Activated T-cell treated with anti-CD3 and anti-CD28 coated beads, Interleukin-2, amount 50 U/mL, for 24 hours (primary cell): Measurements from ENCODE around the gene NFS1.
"Not testable (repeated sequence)": the region's sequence is repeated elsewhere in the genome, so short reads cannot be mapped to it uniquely, and the experiment has no call there.

Experiments used
- DNase-seq: peaks from one replicate; pipeline ENCODE4 v3.0.0-alpha.2; 2020
- H3K27ac Mint-ChIP-seq: 2 replicates; pipeline ENCODE4 v1.8.0; 2020; ENCODE audit warnings: mild to moderate bottlenecking, mixed read lengths
- H3K27me3 Mint-ChIP-seq: 2 replicates; pipeline ENCODE4 v1.8.0; 2020; ENCODE audit warnings: mixed read lengths
- H3K36me3 Mint-ChIP-seq: 2 replicates; pipeline ENCODE4 v1.8.0; 2020; ENCODE audit warnings: low read depth, mixed read lengths
- H3K4me1 Mint-ChIP-seq: 2 replicates; pipeline ENCODE4 v1.8.0; 2020; ENCODE audit warnings: low read depth, mixed read lengths
- H3K4me3 Mint-ChIP-seq: 2 replicates; pipeline ENCODE4 v1.8.0; 2020; ENCODE audit warnings: mild to moderate bottlenecking, moderate library complexity, mixed read lengths
- H3K9me3 Mint-ChIP-seq: 2 replicates; pipeline ENCODE4 v1.8.0; 2020; ENCODE audit warnings: mixed read lengths

NFS1 gene

GRCh38 chr20:35720165-35721123 lies 21.3 kb upstream of the NFS1 start:
- peaks cover 71% of the 10 kb centered on the region for H3K4me1 Mint-ChIP-seq
- no peaks in the 10 kb centered on the region for H3K27me3 Mint-ChIP-seq
- no peak overlapping the region for H3K4me3 Mint-ChIP-seq
- peaks cover 98% of the 10 kb centered on the region for H3K36me3 Mint-ChIP-seq
- H3K27ac Mint-ChIP-seq: peak overlapping the region; percentile 66
- peak; percentile 25 for DNase-seq
- H3K9me3 Mint-ChIP-seq: no peaks in the 10 kb centered on the region

GRCh38 chr20:35719717-35720116 lies 20.6 kb upstream of the NFS1 start:
- no peak for DNase-seq
- Mint-ChIP-seq H3K27me3 (no peaks in the 10 kb centered on the region), H3K4me1 (peaks cover 71% of the 10 kb centered on the region), H3K27ac (peak overlapping the region; percentile 57), H3K36me3 (peaks cover 98% of the 10 kb centered on the region), H3K9me3 (no peaks in the 10 kb centered on the region), H3K4me3 (no peak overlapping the region)

GRCh38 chr20:35718972-35719635 lies 20.0 kb upstream of the NFS1 start:
- Mint-ChIP-seq H3K36me3 (peaks cover 96% of the 10 kb centered on the region), H3K27ac (peak overlapping the region; percentile 69), H3K4me1 (peaks cover 70% of the 10 kb centered on the region), H3K9me3 (no peaks in the 10 kb centered on the region), H3K27me3 (no peaks in the 10 kb centered on the region), H3K4me3 (no peak overlapping the region)
- peak; percentile 26 for DNase-seq

GRCh38 chr20:35718321-35718720 lies 19.2 kb upstream of the NFS1 start:
- peaks cover 70% of the 10 kb centered on the region for H3K4me1 Mint-ChIP-seq
- not testable (repeated sequence) for H3K27me3 Mint-ChIP-seq, H3K4me3 Mint-ChIP-seq, H3K9me3 Mint-ChIP-seq
- peaks cover 96% of the 10 kb centered on the region for H3K36me3 Mint-ChIP-seq
- DNase-seq: peak; percentile 33
- peak overlapping the region; percentile 86 for H3K27ac Mint-ChIP-seq

GRCh38 chr20:35716330-35716729 lies 17.2 kb upstream of the NFS1 start:
- Mint-ChIP-seq H3K36me3 (peaks cover 94% of the 10 kb centered on the region), H3K27me3 (no peaks in the 10 kb centered on the region), H3K9me3 (no peaks in the 10 kb centered on the region), H3K4me3 (no peak overlapping the region), H3K27ac (peak overlapping the region; percentile 72), H3K4me1 (peaks cover 66% of the 10 kb centered on the region)
- DNase-seq: no peak

DNA sequence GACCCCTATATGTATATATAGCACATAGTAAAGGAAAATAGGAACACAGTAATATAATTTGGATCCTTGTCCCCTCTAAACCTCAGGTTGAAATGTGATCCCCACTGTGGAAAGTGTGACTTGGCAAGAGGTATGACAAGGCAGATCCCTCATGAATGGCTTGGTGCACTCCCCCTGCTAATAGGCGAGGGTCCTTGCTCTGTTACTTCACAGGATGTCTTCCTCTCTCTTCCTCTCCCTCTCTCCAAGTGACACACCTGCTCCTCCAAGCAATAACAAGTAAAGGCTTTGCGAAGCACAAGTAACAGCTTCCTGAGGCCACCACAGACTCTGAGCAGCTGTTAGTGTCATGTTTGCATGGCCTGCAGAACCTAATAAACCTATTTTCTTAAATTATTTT lies 16.5 kb upstream of the NFS1 start:
- H3K36me3 Mint-ChIP-seq: peaks cover 94% of the 10 kb centered on the region

DNA sequence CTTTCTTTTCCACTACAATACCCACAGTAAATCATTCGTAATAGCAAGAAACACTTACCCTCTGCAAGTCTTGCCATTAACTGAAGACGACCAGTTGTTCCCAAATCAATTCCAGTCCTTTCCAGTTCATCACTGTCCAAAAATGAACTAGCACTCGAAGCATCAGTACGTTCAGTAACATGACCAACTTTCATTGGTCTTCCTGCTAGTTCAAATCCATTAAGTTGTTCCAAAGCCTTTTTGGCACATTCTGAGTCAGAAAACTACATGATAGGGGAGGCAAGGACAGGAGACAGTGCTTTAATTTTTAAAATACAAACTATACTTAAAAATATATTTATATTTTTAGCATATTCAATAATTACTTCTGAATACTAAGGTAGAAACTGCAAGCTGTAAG lies 15.0 kb upstream of the NFS1 start:
- H3K36me3 Mint-ChIP-seq: peaks cover 96% of the 10 kb centered on the region

More for the DNA sequence above, 16.5 kb upstream of the NFS1 start:
- no peak for DNase-seq
- no peak overlapping the region for H3K4me3 Mint-ChIP-seq
- H3K27me3 Mint-ChIP-seq: no peaks in the 10 kb centered on the region
- peaks cover 68% of the 10 kb centered on the region for H3K4me1 Mint-ChIP-seq
- peak overlapping the region; percentile 79 for H3K27ac Mint-ChIP-seq
- no peaks in the 10 kb centered on the region for H3K9me3 Mint-ChIP-seq

DNA sequence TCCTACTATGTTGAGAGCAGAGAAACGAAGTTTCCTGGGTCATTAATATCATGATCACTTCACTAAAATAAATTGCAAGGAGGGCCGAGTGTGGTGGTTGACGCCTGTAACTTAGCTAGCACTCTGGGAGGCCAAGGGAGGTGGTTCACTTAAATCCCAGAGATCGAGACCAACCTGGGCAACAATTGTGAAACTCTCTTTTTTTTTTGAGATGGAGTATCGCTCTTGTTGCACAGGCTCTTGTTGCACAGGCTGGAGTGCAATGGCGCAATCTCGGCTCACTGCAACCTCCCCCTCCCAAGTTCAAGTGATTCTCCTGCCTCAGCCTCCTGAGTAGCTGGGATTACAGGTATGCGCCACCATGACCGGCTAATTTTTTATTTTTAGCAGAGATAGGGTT lies 14.0 kb upstream of the NFS1 start:
- peak; percentile 26 for DNase-seq
- not testable (repeated sequence) for H3K9me3 Mint-ChIP-seq, H3K27me3 Mint-ChIP-seq, H3K4me3 Mint-ChIP-seq
- Mint-ChIP-seq H3K4me1 (peaks cover 69% of the 10 kb centered on the region), H3K36me3 (peaks cover 96% of the 10 kb centered on the region), H3K27ac (peak overlapping the region; percentile 84)

More for the DNA sequence above, 15.0 kb upstream of the NFS1 start:
- no peak for DNase-seq
- peak overlapping the region; percentile 75 for H3K27ac Mint-ChIP-seq
- peaks cover 71% of the 10 kb centered on the region for H3K4me1 Mint-ChIP-seq
- H3K27me3 Mint-ChIP-seq: no peaks in the 10 kb centered on the region
- no peaks in the 10 kb centered on the region for H3K9me3 Mint-ChIP-seq
- H3K4me3 Mint-ChIP-seq: no peak overlapping the region

DNA sequence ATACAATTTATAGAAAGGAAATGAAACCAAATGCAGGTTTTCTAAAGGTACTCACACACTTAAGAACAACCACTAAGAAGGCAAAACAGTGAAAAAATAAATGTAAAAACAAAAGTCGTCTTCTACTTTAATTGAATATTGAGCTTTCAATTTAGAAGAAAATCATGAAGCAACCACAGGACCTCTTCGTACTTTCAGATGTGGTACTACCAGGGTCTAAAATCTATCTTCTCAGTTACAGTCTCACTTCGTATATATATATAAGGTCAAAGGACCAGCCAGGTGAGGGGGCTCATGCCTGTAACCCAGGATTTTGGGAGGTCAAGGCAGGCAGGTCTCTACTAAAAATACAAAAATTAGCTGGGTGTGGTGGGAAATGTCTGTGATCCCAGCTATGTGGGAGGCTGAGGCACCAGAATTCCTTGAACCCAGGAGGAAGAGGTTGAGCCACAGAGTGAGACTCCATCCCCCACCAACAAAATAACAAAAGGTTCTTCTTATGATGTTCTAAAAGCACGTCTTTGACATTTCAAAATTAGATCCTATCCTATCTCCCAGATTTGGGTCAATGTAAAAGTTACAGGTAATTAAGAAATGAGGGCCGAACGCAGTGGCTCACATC lies 12.5 kb upstream of the NFS1 start:
- Mint-ChIP-seq H3K9me3 (no peaks in the 10 kb centered on the region), H3K27me3 (no peaks in the 10 kb centered on the region), H3K4me1 (peaks cover 62% of the 10 kb centered on the region), H3K27ac (peak overlapping the region; percentile 93), H3K4me3 (peak overlapping the region; percentile 46), H3K36me3 (peaks cover 92% of the 10 kb centered on the region)
- peak; percentile 30 for DNase-seq

DNA sequence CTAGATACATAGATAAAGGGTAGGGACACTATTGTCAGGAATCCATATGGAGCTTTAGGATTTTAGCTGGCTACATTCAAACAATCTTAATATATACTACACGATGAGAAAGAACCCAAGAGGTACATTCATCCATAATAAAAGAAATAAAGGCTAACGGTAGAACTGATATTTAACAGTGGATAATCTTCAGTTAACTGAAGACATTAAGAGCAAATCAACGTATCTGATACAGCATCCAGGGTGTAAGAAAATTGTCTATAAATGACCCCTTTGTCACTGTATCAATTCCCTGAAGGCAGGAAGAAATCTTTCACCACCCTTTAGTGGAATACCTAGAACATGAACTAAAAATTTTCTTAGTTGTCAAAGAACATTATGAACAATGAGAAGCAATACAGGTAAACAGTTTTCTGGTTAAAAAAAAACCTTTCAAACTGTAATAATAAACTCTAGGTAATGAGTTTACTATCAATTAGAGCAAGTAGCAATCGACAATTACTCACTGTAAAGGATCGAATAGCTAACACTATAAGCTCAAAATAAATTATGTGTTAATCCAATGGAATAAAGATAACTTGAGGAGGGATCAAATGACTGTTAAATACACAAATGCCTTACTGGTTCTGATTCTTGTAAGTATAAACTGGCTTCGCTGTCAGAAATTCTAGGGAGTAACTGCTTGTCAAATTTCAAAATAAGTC lies 11.9 kb upstream of the NFS1 start:
- H3K27me3 Mint-ChIP-seq: no peaks in the 10 kb centered on the region
- H3K27ac Mint-ChIP-seq: peak overlapping the region; percentile 93
- peaks cover 92% of the 10 kb centered on the region for H3K36me3 Mint-ChIP-seq
- peaks cover 59% of the 10 kb centered on the region for H3K4me1 Mint-ChIP-seq
- H3K9me3 Mint-ChIP-seq: no peaks in the 10 kb centered on the region
- H3K4me3 Mint-ChIP-seq: peak overlapping the region; percentile 46
- DNase-seq: no peak

GRCh38 chr20:35710039-35710438 lies 10.9 kb upstream of the NFS1 start:
- no peak for DNase-seq
- H3K27me3 Mint-ChIP-seq: no peaks in the 10 kb centered on the region
- no peak overlapping the region for H3K4me3 Mint-ChIP-seq
- peaks cover 94% of the 10 kb centered on the region for H3K36me3 Mint-ChIP-seq
- peaks cover 51% of the 10 kb centered on the region for H3K4me1 Mint-ChIP-seq
- H3K27ac Mint-ChIP-seq: peak overlapping the region; percentile 93
- H3K9me3 Mint-ChIP-seq: no peaks in the 10 kb centered on the region

GRCh38 chr20:35709259-35709658 lies 10.1 kb upstream of the NFS1 start:
- no peaks in the 10 kb centered on the region for H3K9me3 Mint-ChIP-seq
- H3K4me1 Mint-ChIP-seq: peaks cover 53% of the 10 kb centered on the region
- peak overlapping the region; percentile 93 for H3K27ac Mint-ChIP-seq
- H3K27me3 Mint-ChIP-seq: no peaks in the 10 kb centered on the region
- no peak overlapping the region for H3K4me3 Mint-ChIP-seq
- H3K36me3 Mint-ChIP-seq: peaks cover 95% of the 10 kb centered on the region
- no peak for DNase-seq

GRCh38 chr20:35708502-35708901 lies 9.3 kb upstream of the NFS1 start:
- Mint-ChIP-seq H3K27ac (peak overlapping the region; percentile 93), H3K9me3 (no peaks in the 10 kb centered on the region), H3K4me3 (no peak overlapping the region), H3K4me1 (peaks cover 51% of the 10 kb centered on the region), H3K36me3 (peaks cover 95% of the 10 kb centered on the region), H3K27me3 (no peaks in the 10 kb centered on the region)
- DNase-seq: no peak
